Lung (tissue), 12 donors: ENCODE data around the gene AKAP13. TPM values are rescaled to one million over a fixed set of nuclear protein-coding genes. Genes with fewer than 3 reads are reported as not detected.

Experiments
- ATAC-seq: fragments of 200-7000 bp; cut with Tn5 transposase; one replicate; pipeline ENCODE4 v1.9.1; 2020; ENCODE audit warnings: moderate number of reproducible peaks; ENCODE audit not compliant: insufficient read depth, low FRiP score
- DNase-seq, 3 donors: peaks; one replicate each; pipeline ENCODE4 v3.0.0-alpha.2; 2013 to 2017
- H3K27ac ChIP-seq, 2 donors: one replicate each; pipeline ENCODE4 v1.5.1; 2013; ENCODE audit warnings: mild to moderate bottlenecking in 2 of 2, moderate library complexity in 2 of 2, control low read depth in 1 of 2, inconsistent platforms in 1 of 2, low read depth in 1 of 2, low read length in 1 of 2
- H3K27me3 ChIP-seq, 3 donors: one replicate each; pipeline ENCODE4 v1.5.1; 2013; ENCODE audit warnings: low read length in 2 of 3; ENCODE audit not compliant: control insufficient read depth in 3 of 3, insufficient read depth in 3 of 3
- H3K36me3 ChIP-seq, 4 donors: one replicate each; pipeline ENCODE4 v1.5.1; 2013; ENCODE audit warnings: low read length in 4 of 4, mild to moderate bottlenecking in 1 of 4, moderate library complexity in 1 of 4; ENCODE audit not compliant: control insufficient read depth in 4 of 4, insufficient read depth in 4 of 4
- H3K4me1 ChIP-seq, 5 donors: one replicate each; pipeline ENCODE4 v1.5.1; 2013; ENCODE audit warnings: low read length in 5 of 5, mild to moderate bottlenecking in 2 of 5, moderate library complexity in 1 of 5; ENCODE audit not compliant: control insufficient read depth in 5 of 5, insufficient read depth in 5 of 5
- H3K4me3 ChIP-seq: one replicate; pipeline ENCODE4 v1.5.1; 2013; ENCODE audit warnings: mild to moderate bottlenecking, control low read depth, moderate library complexity
- H3K9ac ChIP-seq, 2 donors: one replicate each; pipeline ENCODE4 v1.5.1; 2013; ENCODE audit warnings: low read length in 2 of 2, control low read depth in 1 of 2; ENCODE audit not compliant: insufficient read depth in 1 of 2
- H3K9me3 ChIP-seq, 4 donors: one replicate each; pipeline ENCODE4 v1.5.1; 2013; ENCODE audit warnings: low read length in 3 of 4, mild to moderate bottlenecking in 1 of 4, moderate library complexity in 1 of 4; ENCODE audit not compliant: control insufficient read depth in 4 of 4, insufficient read depth in 3 of 4
- WGBS, 2 donors: extraction: QIAGEN DNeasy Blood & Tissue Kit; methylation state at CpG; one replicate each; pipeline ENCODE4 v1.1.7; 2013; 5-methylcytosine and 5-hydroxymethylcytosine counted together
- polyA plus RNA-seq, 2 donors: library from polyadenylated mRNA; stranded (reverse); fragments of 200-250 nt; gene quantifications; one replicate each; pipeline ENCODE4 v1.2.1, GENCODE V29; 2013
- total RNA-seq, 2 donors: library from RNA; depleted of rRNA in 1 of 2; stranded (reverse); fragments of >200 nt in 1 of 2; gene quantifications; one replicate each; pipeline ENCODE4 v1.2.1, GENCODE V29; 2014 to 2021
- TF ChIP-seq, protein P1 (sequence below): IDR thresholded peaks from 2 replicates; pipeline ENCODE4 v1.5.1; 2012; ENCODE audit warnings: mild to moderate bottlenecking; ENCODE audit errors: control extremely low read depth, extremely low read depth
- donor health status: control.
- donor health status: control.
- donor health status: Bipolar disorder and iron deficiency.
- donor health status: healthy.
- donor health status: DM: yes; HTN: yes; CAD: no.

AKAP13 gene
- total and polyA plus RNA-seq, 4 donors, result 102 to 1,115 (median 259) TPM

DNA sequence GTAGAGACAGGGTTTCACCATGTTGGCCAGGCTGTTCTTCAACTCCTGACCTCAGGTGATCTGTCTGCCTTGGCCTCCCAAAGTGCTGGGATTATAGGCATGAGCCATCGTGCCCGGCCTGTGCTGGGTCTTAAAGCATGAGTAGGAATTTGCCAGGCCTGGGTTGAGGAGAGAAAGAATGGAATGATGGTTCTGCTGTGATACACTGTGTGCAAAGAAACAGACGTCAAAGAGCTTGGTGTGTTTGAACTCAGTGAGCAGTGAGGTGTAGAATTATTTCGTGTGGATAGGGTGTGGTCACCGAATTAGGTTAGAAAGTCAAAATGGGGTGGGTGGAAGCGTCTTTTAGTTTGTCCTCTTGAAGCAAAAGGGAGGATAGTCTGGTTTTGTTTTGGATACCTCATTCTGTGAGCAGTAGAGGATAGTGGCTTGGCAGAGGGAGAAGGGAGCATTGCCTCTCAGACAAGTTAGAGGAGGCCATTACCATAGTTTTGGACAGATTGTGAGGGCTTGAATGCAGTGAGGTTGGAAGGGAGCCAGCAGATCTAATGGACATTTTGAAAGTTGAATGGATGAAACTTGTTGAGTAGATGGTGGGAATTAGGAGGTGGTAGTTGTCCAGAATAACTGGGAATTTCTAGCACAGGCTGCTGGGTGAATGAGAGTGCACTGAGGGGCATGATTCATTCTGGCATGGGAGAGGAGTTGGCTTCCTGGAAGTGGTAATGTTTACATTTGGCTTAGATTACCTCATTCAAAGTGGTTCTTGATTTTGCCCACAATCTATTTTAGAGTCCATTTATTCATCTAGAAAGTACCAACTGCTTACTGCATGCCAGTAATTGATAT lies 27.2 kb downstream of the AKAP13 start:
- TF ChIP-seq, protein P1, sequence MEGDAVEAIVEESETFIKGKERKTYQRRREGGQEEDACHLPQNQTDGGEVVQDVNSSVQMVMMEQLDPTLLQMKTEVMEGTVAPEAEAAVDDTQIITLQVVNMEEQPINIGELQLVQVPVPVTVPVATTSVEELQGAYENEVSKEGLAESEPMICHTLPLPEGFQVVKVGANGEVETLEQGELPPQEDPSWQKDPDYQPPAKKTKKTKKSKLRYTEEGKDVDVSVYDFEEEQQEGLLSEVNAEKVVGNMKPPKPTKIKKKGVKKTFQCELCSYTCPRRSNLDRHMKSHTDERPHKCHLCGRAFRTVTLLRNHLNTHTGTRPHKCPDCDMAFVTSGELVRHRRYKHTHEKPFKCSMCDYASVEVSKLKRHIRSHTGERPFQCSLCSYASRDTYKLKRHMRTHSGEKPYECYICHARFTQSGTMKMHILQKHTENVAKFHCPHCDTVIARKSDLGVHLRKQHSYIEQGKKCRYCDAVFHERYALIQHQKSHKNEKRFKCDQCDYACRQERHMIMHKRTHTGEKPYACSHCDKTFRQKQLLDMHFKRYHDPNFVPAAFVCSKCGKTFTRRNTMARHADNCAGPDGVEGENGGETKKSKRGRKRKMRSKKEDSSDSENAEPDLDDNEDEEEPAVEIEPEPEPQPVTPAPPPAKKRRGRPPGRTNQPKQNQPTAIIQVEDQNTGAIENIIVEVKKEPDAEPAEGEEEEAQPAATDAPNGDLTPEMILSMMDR, result no peak
- DNase-seq, result peak in 2 of 3 donors; percentile 37 to 47
- WGBS, 2 donors, result 89 to 91% methylated on average over 6 of the region's 6 CpGs
- Histone ChIP-seq H3K9ac (no peak overlapping the region), H3K27me3 (no peaks in the 10 kb centered on the region), H3K36me3 (no peaks in the 10 kb centered on the region), H3K27ac (peak overlapping the region; percentile 80 to 81), H3K4me1 (peaks cover 6 to 45% (median 24%) of the 10 kb centered on the region in 5 donors), H3K9me3 (no peaks in the 10 kb centered on the region), H3K4me3 (no peak overlapping the region)
- ATAC-seq, result peak; percentile 73

DNA sequence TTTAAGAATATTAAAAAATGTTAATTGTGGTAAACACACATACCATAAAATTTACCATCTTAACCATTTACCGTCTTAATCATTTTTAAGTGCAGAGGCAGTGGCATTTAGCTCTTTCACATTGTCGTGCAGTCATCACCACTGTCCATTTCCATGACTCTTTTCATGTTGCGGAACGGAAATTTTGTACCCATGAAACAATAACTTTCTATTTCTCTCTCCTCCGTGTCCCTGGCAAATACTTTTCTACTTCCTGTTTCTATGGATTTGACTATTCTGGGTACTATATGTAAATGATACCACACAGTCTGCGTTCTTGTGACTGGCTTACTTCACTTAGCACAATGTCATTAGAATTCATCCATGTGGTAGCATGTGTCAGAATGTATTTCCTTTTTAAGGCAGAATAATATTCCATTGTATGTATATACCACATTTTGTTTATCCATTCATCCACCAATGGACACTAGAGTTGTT lies 27.9 kb downstream of the AKAP13 start:
- no peaks in the 10 kb centered on the region for H3K9me3 ChIP-seq
- no peaks in the 10 kb centered on the region for H3K27me3 ChIP-seq
- ATAC-seq (no peak), DNase-seq (no peak)
- H3K9ac ChIP-seq, result no peak overlapping the region
- H3K4me3 ChIP-seq, result no peak overlapping the region
- no peaks in the 10 kb centered on the region for H3K36me3 ChIP-seq
- TF ChIP-seq, protein P1, result no peak
- H3K4me1 ChIP-seq, result peaks cover 7 to 45% (median 25%) of the 10 kb centered on the region in 5 donors
- WGBS, 2 donors, result 62 to 68% methylated on average over 6 of the region's 6 CpGs
- no peak overlapping the region for H3K27ac ChIP-seq

DNA sequence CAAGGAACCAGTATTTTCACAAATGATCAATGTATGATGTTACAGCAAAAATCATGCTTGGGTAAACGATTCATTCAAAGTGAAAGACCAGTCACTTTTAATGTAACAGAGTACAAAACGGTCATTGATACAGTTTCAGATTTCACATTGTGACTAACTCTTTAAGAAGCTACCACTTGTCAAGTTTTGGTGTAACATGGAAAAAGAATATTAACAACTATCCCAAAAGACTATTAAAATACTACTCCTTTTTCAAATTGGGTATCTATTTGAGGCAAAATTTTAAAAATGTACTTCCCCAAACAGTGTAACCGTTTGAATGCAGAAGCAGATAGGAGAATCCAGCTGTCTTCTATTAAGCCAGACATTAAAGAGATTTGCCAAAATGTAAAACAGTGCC lies 31.7 kb downstream of the AKAP13 start:
- peak in 2 of 3 donors; percentile 45 to 53 for DNase-seq
- no peak for ATAC-seq
- H3K4me3 ChIP-seq, result no peak overlapping the region
- no peaks in the 10 kb centered on the region for H3K9me3 ChIP-seq
- H3K9ac ChIP-seq, result no peak overlapping the region
- H3K27ac ChIP-seq, result peak overlapping the region in 1 of 2 donors; percentile 33
- 27 to 39% methylated on average over 3 of the region's 3 CpGs for WGBS, 2 donors
- no peaks in the 10 kb centered on the region for H3K27me3 ChIP-seq
- TF ChIP-seq, protein P1, result no peak
- no peaks in the 10 kb centered on the region for H3K36me3 ChIP-seq
- peaks cover 0 to 32% (median 20%) of the 10 kb centered on the region in 5 donors for H3K4me1 ChIP-seq
